A549 treated with Hydrocortisone at 1 μM for 4 hours (cell line): ENCODE results near the gene MRPL37. TPM values are rescaled to one million over a fixed set of nuclear protein-coding genes. Genes with fewer than 3 reads are reported as not detected.

ENCODE experiments used
- total RNA-seq: library from RNA; stranded (reverse); fragments of 200-300 nt; extraction: Qiagen RNA extraction; gene quantifications from 5 replicates; pipeline ENCODE4 v1.2.3, GENCODE V29; 2022

The MRPL37 gene
- total RNA-seq: 89.9 to 97.4 TPM (median 92.3 TPM) in 5 replicates

DNA sequence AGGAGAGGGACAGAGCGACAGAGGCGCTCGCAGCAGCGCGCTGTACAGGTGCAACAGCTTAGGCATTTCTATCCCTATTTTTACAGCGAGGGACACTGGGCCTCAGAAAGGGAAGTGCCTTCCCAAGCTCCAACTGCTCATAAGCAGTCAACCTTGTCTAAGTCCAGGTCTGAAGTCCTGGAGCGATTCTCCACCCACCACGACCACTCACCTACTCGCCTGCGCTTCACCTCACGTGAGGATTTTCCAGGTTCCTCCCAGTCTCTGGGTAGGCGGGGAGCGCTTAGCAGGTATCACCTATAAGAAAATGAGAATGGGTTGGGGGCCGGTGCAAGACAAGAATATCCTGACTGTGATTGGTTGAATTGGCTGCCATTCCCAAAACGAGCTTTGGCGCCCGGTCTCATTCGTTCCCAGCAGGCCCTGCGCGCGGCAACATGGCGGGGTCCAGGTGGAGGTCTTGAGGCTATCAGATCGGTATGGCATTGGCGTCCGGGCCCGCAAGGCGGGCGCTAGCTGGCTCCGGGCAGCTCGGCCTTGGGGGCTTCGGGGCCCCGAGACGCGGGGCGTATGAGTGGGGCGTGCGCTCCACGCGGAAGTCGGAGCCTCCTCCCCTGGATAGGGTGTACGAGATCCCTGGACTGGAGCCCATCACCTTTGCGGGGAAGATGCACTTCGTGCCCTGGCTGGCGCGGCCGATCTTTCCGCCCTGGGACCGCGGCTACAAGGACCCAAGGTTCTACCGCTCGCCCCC lies at the start of gene MRPL37, which contains the start of gene CYB5RL:
Gene MRPL37, plus strand, starts transcription at position 403 of the 754 bp plus-strand sequence. Its CDS starts 77 bp downstream, at position 480.
Gene CYB5RL, minus strand, starts transcription at position 266 of the 754 bp plus-strand sequence. CDS start 4,414 bp downstream, outside the sequence.

DNA sequence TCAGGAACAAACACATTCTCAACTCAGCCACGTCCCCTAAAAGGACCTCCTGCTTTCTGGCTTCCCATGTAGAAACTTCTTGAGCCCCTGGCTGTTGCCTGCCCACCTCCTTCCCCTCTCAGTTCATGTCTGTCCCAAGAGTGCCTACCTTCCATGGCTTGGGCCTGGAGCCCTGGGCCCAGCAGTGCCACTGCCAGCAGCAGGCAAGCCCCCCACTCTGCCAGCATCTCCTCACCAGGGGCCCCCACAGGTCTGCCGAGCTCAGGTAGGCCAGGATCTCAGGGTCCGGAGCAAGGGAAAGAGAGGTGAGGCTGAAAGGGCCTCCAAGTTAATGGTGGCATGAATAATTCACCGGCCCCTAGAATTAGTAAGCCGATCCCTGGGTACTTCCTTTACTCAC lies 47.3 kb upstream of the MRPL37 start, which contains the start of gene CDCP2:
Gene CDCP2, minus strand, starts transcription at position 305 of the 400 bp plus-strand sequence. Its CDS starts 78 bp downstream, at position 227.

Other genes with a start within 250 kb of the MRPL37 start
- not detected in 5 replicates for gene LDLRAD1, start 182.0 kb upstream of the MRPL37 start, total RNA-seq
- gene TMEM59, start 147.0 kb upstream of the MRPL37 start, total RNA-seq: 114 to 130 TPM (median 117 TPM) in 5 replicates
- gene TCEANC2, start 146.6 kb upstream of the MRPL37 start, total RNA-seq: 2.1 to 2.9 TPM (median 2.6 TPM) in 5 replicates
- gene CDCP2, start 47.2 kb upstream of the MRPL37 start, total RNA-seq: not detected in 5 replicates
- gene CYB5RL, start 137 bp upstream of the MRPL37 start, total RNA-seq: 2.7 to 3.6 TPM (median 3.1 TPM) in 5 replicates
- 5.7 to 7.4 TPM (median 6.4 TPM) in 5 replicates for gene SSBP3, start 206.2 kb downstream of the MRPL37 start, total RNA-seq